ENCODE results near the gene ELL3.
A peak's percentile ranks its signal among the peaks of the same experiment; 100 is the strongest.
"Not testable (repeated sequence)": the region's sequence is repeated elsewhere in the genome, so short reads cannot be mapped to it uniquely, and the experiment has no call there.

The ELL3 gene

DNA sequence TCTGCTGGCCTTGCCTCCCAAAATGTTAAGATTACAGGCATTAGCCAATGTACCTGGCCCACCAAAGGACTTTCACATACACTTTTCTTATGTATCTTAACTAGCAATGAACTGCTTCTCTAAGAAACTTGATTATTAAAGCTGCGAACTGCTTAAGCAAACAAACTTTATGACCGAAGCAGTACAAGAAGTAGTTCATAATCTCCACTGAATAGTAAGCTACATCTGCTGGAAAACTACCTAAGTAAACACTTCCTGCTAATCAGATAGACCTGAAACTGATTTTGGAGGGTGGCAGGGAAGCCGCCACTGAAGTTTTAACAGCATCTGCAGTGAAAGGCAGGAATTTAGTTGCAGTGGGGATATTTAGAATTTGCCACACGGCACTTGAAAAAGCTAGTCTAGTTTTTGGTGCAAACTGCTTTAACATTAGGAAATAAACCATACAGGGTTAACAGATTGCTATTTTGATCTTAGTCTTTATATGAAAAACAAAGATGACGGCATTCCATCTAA lies 31.7 kb upstream of the ELL3 start:
- no peak for TF ChIP-seq CTCF (conservative IDR thresholded peaks at IDR 0.05; ENCODE audit: low read length)
- H3K4me3 ChIP-seq (ENCODE audit: low read length) = no peak overlapping the region
- DNase-seq (ENCODE audit: low read depth) = no peak

DNA sequence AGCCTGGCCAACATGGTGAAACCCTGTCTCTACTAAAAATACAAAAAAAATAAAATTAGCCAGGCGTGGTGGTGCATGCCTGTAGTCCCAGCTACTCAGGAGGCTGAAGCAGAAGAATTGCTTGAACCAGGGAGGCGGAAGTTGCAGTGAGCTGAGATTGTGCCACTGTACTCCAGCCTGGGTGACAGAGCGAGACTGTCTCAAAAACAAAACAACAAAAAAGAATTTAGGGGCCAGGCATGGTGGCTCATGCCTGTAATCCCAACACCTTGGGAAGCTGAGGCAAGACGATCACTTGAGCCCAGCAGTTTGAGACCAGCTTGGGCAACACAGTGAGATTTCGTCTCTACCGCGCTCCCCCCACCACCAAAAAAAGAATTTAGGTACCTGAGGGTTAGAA lies 25.9 kb upstream of the ELL3 start:
- not testable (repeated sequence) for H3K4me3 ChIP-seq (ENCODE audit: low read length); DNase-seq (ENCODE audit: low read depth)

GRCh38 chr15:43800286-43801141 lies 23.7 kb upstream of the ELL3 start, which contains the start of gene HYPK:
Gene HYPK, plus strand, starts transcription at chr15:43800599. Its CDS starts 24 bp downstream, at chr15:43800623.
- H3K4me3 ChIP-seq (ENCODE audit: low read length) = peak within 1 kb of the TSS; percentile 99
- no peak for TF ChIP-seq CTCF (conservative IDR thresholded peaks at IDR 0.05; ENCODE audit: low read length)
- DNase-seq (ENCODE audit: low read depth) = peak; percentile 88

DNA sequence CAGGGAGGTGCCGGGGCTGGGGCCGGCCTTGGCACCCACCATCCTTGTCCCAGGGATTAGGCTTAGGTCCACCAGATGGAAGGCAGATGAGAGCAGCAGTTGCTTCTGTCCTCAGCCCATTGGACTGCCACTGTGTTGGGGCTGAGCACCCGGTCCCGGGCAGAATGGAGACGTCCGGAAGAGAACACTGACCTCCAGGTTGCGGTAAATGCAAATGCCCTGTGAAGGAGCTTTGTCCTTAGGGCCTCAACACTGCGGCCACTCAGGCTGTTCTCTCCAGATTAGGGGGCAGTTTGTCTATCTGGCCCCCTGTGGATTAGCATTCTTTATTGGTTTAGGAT lies 23.1 kb upstream of the ELL3 start, which contains the start of gene SERINC4:
Gene SERINC4, minus strand, starts transcription at position 276 of the 341 bp plus-strand sequence. Its CDS starts 234 bp downstream, at position 42.
- no peak for TF ChIP-seq CTCF (conservative IDR thresholded peaks at IDR 0.05; ENCODE audit: low read length)
- DNase-seq (ENCODE audit: low read depth) = no peak
- H3K4me3 ChIP-seq (ENCODE audit: low read length) = peak within 1 kb of the TSS; percentile 99

DNA sequence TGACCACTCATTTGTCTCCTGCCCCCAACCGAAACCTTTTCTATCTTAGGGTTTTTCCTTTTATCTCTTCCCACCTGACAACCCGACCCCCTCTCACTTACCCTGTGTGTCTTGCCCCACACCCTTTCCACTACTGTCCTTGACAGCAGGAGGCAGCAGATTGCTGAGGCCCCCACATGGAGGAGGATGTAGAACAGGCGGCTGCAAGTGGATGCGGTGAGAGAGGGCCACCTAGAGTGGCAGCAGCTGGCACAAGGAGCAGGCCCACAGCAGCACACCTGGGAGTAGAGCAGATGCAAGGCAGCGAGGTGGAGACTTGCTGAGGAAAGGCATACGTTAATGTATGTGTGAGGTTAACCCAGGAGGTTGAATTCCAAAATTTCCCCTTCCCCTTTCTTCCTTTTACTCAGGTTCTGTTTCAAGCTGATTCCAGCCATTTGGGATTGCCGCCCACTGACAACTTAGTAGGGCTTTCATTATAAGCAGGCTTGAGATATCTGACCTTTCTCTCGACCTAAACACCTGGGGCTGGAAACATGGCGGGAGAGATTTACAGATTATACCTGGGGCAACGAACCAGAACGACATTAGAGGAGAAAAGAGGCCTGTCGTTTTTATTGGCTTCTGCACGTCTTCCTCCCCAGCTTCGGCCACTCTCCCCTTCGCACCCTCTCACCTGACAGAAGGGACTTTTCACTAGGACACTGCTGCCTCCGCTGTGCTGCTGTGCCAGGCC lies 22.6 kb upstream of the ELL3 start:
- no peak for DNase-seq (ENCODE audit: low read depth)
- H3K4me3 ChIP-seq (ENCODE audit: low read length) = no peak overlapping the region
- no peak for TF ChIP-seq CTCF (conservative IDR thresholded peaks at IDR 0.05; ENCODE audit: low read length)

DNA sequence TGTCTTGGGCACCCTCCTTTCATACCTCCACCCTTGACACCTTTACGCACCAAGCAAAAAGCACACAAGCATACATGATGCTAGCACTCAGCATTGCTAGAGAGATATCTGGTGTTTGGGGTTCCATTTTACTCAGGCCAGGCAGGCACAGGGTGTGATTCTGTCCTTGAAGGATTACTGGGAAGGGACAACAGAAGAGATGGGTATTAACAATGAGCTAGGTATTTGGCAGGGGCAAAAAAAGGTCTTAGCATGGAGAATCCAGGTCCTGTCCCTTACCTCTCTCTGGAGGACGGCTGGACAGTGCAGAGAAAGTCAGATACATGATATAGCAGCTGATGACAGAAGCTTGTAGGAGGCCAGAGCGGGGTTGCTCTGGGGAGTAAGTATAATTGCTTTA lies 19.8 kb upstream of the ELL3 start:
- no peak overlapping the region for H3K4me3 ChIP-seq (ENCODE audit: low read length)
- no peak for DNase-seq (ENCODE audit: low read depth)
- no peak for TF ChIP-seq CTCF (conservative IDR thresholded peaks at IDR 0.05; ENCODE audit: low read length)

- DNase-seq (ENCODE audit: low read depth) = no peak
- no peak for TF ChIP-seq CTCF (conservative IDR thresholded peaks at IDR 0.05; ENCODE audit: low read length)
- no peak overlapping the region for H3K4me3 ChIP-seq (ENCODE audit: low read length)
Measured at GRCh38 chr15:43795997-43796396, 19.2 kb upstream of the ELL3 start.

Measured in AG10803 (cell line).